ENCODE data around the gene CADPS2. TPM values are rescaled to one million over a fixed set of nuclear protein-coding genes. Genes with fewer than 3 reads are reported as not detected.

Gene CADPS2
- total and polyA plus RNA-seq, 2 donors (not counting 3 experiments of a cell fraction or from before 2014, with no cell fraction given): 9.5 to 22.6 TPM

DNA sequence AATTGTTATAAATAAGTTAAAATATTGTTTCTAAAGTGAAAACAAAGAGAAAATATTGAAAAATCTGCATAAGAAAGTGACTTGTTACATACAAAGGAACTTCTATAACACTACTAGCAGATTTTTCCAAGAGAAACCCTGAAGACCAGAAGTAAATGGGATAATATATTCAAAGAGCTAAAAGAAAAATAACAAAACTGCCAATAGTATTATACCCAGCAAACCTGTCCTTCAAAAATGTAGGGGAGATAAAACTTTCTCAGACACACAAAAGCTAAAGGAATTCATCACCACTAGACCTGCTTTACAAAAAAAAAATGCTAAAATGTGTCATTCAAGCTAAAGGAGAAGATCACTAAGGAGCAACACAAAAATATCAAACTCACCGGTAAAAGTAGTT is 17.0 kb downstream of the CADPS2 start:
- Histone ChIP-seq H3K9me3 (replicated peaks; ENCODE audit: control insufficient read depth, insufficient read depth, low read length) (no peaks in the 10 kb centered on the region), H3K4me1 (ENCODE audit: control insufficient read depth, extremely low read depth, insufficient read depth, low read length) (no peaks in the 10 kb centered on the region), H3K9me1 (replicated peaks; ENCODE audit: control insufficient read depth, extremely low read depth, insufficient read depth, low read length) (no peaks in the 10 kb centered on the region), H3K4me2 (ENCODE audit: insufficient read depth, low read length) (no peak overlapping the region), H2AFZ (ENCODE audit: low read depth, low read length) (no peak overlapping the region), H3K79me2 (ENCODE audit: control insufficient read depth, insufficient read depth, low read length) (no peaks in the 10 kb centered on the region), H3K4me3 (replicated peaks in 1 of 3; ENCODE audit: insufficient read depth in 1 of 3, low read depth in 1 of 3, low read length in 3 of 3) (no peak overlapping the region), H3K36me3 (ENCODE audit: control insufficient read depth in 2 of 2, extremely low read depth in 1 of 2, insufficient read depth in 2 of 2, low read length in 2 of 2) (peaks cover 0 to 2% of the 10 kb centered on the region in 2 experiments), H3K27ac (ENCODE audit: insufficient read depth, low read depth, low read length) (no peak overlapping the region), H3K9ac (replicated peaks; ENCODE audit: extremely low read depth, insufficient read depth, low read length) (no peak overlapping the region), H4K20me1 (replicated peaks; ENCODE audit: control insufficient read depth, extremely low read depth, insufficient read depth, low read length) (no peaks in the 10 kb centered on the region), H3K27me3 (ENCODE audit: control insufficient read depth in 2 of 2, insufficient read depth in 2 of 2, low read length in 2 of 2) (no peaks in the 10 kb centered on the region)
- CTCF ChIA-PET: interaction anchor here (0.8 to 1.3 kb wide), 3 partner anchors 11 to 66 kb away, joined by 3 to 6 read pairs (median 3); partner anchors contain the start of gene CADPS2
- dilution Hi-C loops (cut with MboI; ENCODE audit: extremely low pct_ligation_motif_present, low sequenced_read_pairs): no loop called here
- DNase-seq (ENCODE audit: low read depth, low spot score) (no peak), FAIRE-seq (no peak)
- no TSS peak for BruUV-seq (replicated peaks)
- intact Hi-C loops (cut with micrococcal nuclease): no loop called here
- POLR2A ChIA-PET: no interaction called here
- TF ChIP-seq MYC (IDR thresholded peaks at IDR 0.05; ENCODE audit: low read depth, low read length): no peak
- TF ChIP-seq EZH2 (IDR thresholded peaks at IDR 0.05; ENCODE audit: borderline replicate concordance, low read depth, low read length, severe bottlenecking): no peak
- TF ChIP-seq, protein P1, sequence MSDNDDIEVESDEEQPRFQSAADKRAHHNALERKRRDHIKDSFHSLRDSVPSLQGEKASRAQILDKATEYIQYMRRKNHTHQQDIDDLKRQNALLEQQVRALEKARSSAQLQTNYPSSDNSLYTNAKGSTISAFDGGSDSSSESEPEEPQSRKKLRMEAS (IDR thresholded peaks at IDR 0.05; ENCODE audit: insufficient read depth, insufficient read length): no peak
- TF ChIP-seq, protein P2, sequence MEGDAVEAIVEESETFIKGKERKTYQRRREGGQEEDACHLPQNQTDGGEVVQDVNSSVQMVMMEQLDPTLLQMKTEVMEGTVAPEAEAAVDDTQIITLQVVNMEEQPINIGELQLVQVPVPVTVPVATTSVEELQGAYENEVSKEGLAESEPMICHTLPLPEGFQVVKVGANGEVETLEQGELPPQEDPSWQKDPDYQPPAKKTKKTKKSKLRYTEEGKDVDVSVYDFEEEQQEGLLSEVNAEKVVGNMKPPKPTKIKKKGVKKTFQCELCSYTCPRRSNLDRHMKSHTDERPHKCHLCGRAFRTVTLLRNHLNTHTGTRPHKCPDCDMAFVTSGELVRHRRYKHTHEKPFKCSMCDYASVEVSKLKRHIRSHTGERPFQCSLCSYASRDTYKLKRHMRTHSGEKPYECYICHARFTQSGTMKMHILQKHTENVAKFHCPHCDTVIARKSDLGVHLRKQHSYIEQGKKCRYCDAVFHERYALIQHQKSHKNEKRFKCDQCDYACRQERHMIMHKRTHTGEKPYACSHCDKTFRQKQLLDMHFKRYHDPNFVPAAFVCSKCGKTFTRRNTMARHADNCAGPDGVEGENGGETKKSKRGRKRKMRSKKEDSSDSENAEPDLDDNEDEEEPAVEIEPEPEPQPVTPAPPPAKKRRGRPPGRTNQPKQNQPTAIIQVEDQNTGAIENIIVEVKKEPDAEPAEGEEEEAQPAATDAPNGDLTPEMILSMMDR (IDR thresholded peaks at IDR 0.05; ENCODE audit: extremely low read depth in 1 of 2, insufficient read depth in 1 of 2, low read depth in 1 of 2, low read length in 2 of 2): no peak
- TF ChIP-seq JUN (IDR thresholded peaks at IDR 0.05; ENCODE audit: borderline replicate concordance, insufficient read depth, insufficient read length, low read depth): no peak
- no peak for TF ChIP-seq GATA2 (IDR thresholded peaks at IDR 0.05; ENCODE audit: insufficient read depth, insufficient read length, low read depth, low read length)
- no peak for TF ChIP-seq POLR2AphosphoS5 (IDR thresholded peaks at IDR 0.05; ENCODE audit: insufficient read depth, low read depth, low read length)
- TF ChIP-seq POLR2A (IDR thresholded peaks at IDR 0.05; ENCODE audit: low read depth, low read length): no peak
- TF ChIP-seq FOS (IDR thresholded peaks at IDR 0.05; ENCODE audit: borderline replicate concordance, insufficient read depth, low read length): no peak
